GM18951 (cell line): ENCODE data around the gene TMEM108.

ENCODE experiments used
- POLR2A ChIP-seq: IDR thresholded peaks from 4 replicates; pipeline ENCODE4 v1.6.1; 2011; ENCODE audit warnings: mild to moderate bottlenecking; ENCODE audit not compliant: insufficient read length, insufficient read depth; ENCODE audit errors: extremely low read depth
- in situ Hi-C: fragments of 300-500 bp; cut with MboI; formaldehyde crosslinking; loops from one replicate; pipeline ENCODE4 v1.12.0; 2022; ENCODE audit warnings: low sequenced_read_pairs, mixed read lengths, inconsistent platforms; ENCODE audit not compliant: unreplicated experiment

Gene TMEM108

DNA sequence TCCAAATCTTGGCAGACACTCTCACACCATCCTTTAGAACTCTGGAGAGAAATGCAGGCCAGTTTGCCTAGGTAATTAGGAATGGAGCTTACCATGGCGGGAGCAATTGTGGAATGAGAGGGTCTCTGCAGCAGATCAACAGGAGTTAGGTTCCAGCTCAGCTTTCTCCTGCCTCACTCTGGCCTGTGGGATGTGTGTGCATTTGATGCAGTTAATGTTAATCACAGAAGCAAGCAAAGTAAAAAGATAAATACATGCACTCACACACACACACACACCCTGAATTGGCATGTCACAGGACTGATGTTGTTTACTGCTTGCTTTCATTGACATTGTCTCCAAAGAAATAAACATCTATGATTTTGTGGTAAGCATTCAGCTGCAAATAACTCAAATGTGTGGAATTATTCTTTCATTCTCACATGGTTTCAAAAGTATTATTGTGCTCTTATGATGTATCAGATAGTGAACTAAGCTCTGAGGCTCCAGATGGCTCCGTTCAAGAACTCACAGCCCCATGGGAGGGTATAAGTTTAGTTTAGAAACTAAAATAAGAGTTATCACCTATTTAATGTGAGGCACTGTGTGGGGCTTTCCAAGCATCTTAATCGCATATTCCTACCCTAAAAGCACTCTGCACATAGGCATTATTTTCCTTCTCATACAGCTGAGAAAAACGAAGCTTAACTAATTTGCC, 330.3 kb downstream of the TMEM108 start:
- in situ Hi-C loops: no loop called here

DNA sequence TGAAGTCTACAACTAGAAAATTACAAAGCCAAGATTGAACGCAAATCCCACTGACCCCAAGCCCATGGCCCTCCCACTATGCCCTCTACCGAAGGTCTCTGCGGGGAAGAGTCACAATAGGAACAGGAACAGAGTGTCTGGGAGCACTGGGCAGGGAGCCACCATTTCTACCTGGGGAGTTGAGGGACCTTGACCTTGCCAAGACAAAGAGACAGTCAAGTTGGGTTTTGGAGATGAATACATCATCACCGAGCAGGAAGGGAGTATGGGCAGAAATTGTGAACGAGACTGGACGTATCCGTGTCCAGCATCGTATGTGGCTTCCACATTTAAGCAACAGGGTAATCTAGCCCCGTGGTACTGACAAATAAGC, 330.9 kb downstream of the TMEM108 start:
- TF ChIP-seq POLR2A: no peak
- in situ Hi-C loops: no loop called here

More for the DNA sequence above, 330.3 kb downstream of the TMEM108 start:
- TF ChIP-seq POLR2A: no peak

GRCh38 chr3:133371181-133371580, 333.0 kb downstream of the TMEM108 start:
- no peak for TF ChIP-seq POLR2A
- in situ Hi-C loops: no loop called here

GRCh38 chr3:133371676-133372075, 333.5 kb downstream of the TMEM108 start:
- in situ Hi-C loops: no loop called here
- no peak for TF ChIP-seq POLR2A

GRCh38 chr3:133374708-133375402, 336.7 kb downstream of the TMEM108 start:
- TF ChIP-seq POLR2A: no peak
- in situ Hi-C loops: no loop called here

GRCh38 chr3:133375403-133375745, 337.2 kb downstream of the TMEM108 start:
- in situ Hi-C loops: no loop called here
- no peak for TF ChIP-seq POLR2A

- TF ChIP-seq POLR2A: no peak
- in situ Hi-C loops: no loop called here
These were observed 338.6 kb downstream of the TMEM108 start for GRCh38 chr3:133376810-133377209.

- TF ChIP-seq POLR2A: no peak
- in situ Hi-C loops: no loop called here
These were observed 339.2 kb downstream of the TMEM108 start for GRCh38 chr3:133377396-133377795.

DNA sequence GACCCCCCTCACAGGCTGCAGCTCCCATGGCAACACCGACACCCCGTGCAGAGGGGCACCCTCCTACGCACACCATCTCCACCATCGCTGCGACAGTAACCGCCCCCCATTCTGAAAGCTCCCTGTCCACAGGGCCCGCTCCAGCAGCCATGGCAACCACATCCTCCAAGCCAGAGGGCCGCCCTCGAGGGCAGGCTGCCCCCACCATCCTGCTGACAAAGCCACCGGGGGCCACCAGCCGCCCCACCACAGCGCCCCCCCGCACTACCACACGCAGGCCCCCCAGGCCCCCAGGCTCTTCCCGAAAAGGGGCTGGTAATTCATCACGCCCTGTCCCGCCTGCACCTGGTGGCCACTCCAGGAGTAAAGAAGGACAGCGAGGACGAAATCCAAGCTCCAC, 341.7 kb downstream of the TMEM108 start:
- no peak for TF ChIP-seq POLR2A
- in situ Hi-C loops: loop anchor here (10.0 kb wide), 1 partner anchor 335 kb away; no protein-coding TSS in a partner anchor

DNA sequence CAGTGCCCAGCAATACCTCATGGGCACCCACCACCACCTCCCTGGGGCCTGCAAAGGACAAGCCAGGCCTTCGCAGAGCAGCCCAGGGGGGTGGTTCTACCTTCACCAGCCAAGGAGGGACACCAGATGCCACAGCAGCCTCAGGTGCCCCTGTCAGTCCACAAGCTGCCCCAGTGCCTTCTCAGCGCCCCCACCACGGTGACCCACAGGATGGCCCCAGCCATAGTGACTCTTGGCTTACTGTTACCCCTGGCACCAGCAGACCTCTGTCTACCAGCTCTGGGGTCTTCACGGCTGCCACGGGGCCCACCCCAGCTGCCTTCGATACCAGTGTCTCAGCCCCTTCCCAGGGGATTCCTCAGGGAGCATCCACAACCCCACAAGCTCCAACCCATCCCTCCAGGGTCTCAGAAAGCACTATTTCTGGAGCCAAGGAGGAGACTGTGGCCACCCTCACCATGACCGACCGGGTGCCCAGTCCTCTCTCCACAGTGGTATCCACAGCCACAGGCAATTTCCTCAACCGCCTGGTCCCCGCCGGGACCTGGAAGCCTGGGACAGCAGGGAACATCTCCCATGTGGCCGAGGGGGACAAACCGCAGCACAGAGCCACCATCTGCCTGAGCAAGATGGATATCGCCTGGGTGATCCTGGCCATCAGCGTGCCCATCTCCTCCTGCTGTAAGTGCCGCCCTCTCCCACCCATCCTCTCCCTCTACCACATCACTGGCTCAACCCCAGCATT, 342.5 kb downstream of the TMEM108 start:
- no peak for TF ChIP-seq POLR2A
- in situ Hi-C loops: loop anchor here (10.0 kb wide), 1 partner anchor 336 kb away; no protein-coding TSS in a partner anchor

DNA sequence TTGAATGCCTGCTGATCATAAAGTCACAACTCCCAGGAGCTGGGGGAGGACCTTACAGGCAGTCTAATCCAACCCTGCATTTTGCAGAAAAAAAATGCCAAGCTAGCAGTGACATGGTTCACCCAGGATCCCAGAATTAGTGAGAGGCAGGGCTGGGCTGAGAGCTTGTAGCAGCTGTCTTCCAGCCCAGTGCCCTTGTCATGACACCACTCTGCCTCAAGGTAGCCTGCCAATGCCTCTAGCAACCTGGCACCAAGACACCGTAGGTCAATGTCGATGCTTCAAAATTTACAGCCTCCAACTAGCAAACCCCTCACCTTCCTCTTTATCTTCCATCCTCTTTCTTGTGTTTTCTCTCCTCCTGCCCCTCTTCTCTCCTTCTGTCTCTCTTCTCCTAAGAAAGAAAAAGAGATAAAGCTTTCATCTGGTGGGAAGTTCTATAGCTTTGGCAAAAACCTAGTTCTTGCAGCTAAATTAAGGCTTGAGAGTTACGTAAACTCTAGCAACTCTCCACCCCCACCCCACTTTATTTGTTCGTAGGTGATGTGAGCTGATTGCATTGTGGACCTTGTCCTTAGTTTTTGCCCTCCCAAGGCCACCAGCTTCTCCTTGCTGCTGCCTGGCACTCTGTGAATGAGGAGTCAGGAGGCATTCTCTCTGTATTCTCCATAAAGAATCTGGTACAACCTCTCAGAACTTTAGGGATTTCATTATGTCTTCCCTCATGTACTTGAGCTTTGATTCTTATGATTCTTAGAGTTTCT, 343.3 kb downstream of the TMEM108 start:
- in situ Hi-C loops: loop anchor here (10.0 kb wide), 1 partner anchor 337 kb away; no protein-coding TSS in a partner anchor
- no peak for TF ChIP-seq POLR2A

- TF ChIP-seq POLR2A: no peak
- in situ Hi-C loops: loop anchor here (10.0 kb wide), 1 partner anchor 338 kb away; no protein-coding TSS in a partner anchor
These were observed 345.0 kb downstream of the TMEM108 start for GRCh38 chr3:133383175-133383574.

DNA sequence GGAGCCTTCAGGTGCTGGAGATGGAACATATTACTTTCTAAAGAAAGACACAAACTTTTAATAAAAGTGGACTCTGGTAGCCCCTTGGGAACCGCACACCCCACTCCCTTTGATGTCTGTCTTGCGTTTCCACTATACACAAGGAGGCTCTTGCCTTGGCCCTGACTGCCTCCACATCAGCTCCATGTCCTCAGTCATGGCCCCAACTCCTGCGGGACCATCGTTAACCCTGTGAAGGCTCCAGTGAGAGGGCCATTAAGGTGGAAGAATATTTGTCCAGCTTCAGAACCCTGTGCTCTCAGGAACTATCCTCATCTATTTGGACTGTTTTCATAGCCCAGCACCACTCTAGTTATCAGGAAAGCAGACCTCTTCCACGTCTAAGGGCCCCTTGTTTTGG, 345.6 kb downstream of the TMEM108 start:
- no peak for TF ChIP-seq POLR2A
- in situ Hi-C loops: loop anchor here (10.0 kb wide), 1 partner anchor 339 kb away; no protein-coding TSS in a partner anchor
